ENCODE data around the gene TLL2. TPM values are rescaled to one million over a fixed set of nuclear protein-coding genes. Genes with fewer than 3 reads are reported as not detected.

The TLL2 gene
- total RNA-seq, 3 donors from 2014 or later = not detected

DNA sequence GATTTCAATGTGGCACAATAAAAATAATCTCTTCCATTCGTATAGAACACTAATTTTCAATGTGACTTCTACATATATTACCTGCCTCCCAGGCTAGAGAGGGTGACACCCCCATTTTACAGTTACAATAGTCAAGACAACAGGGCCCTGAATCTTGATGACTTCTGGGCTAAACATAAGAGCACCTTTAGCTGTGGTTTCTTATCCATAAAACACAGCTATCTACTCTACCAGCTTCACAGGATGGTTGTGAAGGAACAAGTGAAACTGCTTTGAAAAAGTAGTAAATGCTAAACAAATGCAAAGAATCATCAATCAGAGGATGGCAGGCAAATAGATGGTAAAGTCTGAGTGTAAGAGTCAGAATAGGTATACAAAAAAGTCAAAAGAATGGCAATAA is 3.6 kb upstream of the TLL2 start:
- Mint-ChIP-seq H3K4me1 (ENCODE audit: low read depth) (peaks cover 16% of the 10 kb centered on the region), H3K36me3 (ENCODE audit: insufficient read depth) (peaks cover 19% of the 10 kb centered on the region), H3K9me3 (no peaks in the 10 kb centered on the region), H3K27me3 (ENCODE audit: low read depth) (peaks cover 23% of the 10 kb centered on the region), H3K4me3 (no peak overlapping the region)
- ATAC-seq (no peak), DNase-seq (no peak)

DNA sequence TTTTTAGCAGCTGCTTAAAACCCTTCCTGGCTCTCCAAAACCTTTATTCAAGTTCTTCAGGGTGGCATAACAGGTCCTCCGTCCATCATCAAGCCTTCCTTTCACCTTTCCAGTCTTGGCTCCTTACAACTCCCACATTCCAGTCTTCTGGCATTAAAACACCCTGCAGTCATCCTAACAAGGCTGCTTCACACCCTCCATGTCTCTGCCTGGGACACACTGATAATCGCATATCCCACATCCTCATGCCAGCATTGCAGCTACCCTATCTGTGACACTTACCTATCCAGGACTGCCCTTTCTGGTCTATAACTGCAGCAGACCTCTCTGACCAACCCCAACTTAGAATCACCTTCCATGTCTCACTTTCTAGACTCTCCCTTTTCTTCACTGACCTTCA is 2.6 kb upstream of the TLL2 start:
- H3K4me1 Mint-ChIP-seq (ENCODE audit: low read depth) = peaks cover 20% of the 10 kb centered on the region
- no peak overlapping the region for H3K4me3 Mint-ChIP-seq
- ATAC-seq (no peak), DNase-seq (no peak)
- peaks cover 33% of the 10 kb centered on the region for H3K27me3 Mint-ChIP-seq (ENCODE audit: low read depth)
- peaks cover 13% of the 10 kb centered on the region for H3K36me3 Mint-ChIP-seq (ENCODE audit: insufficient read depth)
- no peaks in the 10 kb centered on the region for H3K9me3 Mint-ChIP-seq

- peaks cover 20% of the 10 kb centered on the region for H3K4me1 Mint-ChIP-seq (ENCODE audit: low read depth)
- H3K27me3 Mint-ChIP-seq (ENCODE audit: low read depth) = peaks cover 36% of the 10 kb centered on the region
- H3K4me3 Mint-ChIP-seq = peak overlapping the region; percentile 73
- H3K36me3 Mint-ChIP-seq (ENCODE audit: insufficient read depth) = no peaks in the 10 kb centered on the region
- no peaks in the 10 kb centered on the region for H3K9me3 Mint-ChIP-seq
- ATAC-seq = peak; percentile 51 to 56
- DNase-seq = peak; percentile 27
Measured at GRCh38 chr10:96513305-96513697, 425 bp downstream of the TLL2 start.

DNA sequence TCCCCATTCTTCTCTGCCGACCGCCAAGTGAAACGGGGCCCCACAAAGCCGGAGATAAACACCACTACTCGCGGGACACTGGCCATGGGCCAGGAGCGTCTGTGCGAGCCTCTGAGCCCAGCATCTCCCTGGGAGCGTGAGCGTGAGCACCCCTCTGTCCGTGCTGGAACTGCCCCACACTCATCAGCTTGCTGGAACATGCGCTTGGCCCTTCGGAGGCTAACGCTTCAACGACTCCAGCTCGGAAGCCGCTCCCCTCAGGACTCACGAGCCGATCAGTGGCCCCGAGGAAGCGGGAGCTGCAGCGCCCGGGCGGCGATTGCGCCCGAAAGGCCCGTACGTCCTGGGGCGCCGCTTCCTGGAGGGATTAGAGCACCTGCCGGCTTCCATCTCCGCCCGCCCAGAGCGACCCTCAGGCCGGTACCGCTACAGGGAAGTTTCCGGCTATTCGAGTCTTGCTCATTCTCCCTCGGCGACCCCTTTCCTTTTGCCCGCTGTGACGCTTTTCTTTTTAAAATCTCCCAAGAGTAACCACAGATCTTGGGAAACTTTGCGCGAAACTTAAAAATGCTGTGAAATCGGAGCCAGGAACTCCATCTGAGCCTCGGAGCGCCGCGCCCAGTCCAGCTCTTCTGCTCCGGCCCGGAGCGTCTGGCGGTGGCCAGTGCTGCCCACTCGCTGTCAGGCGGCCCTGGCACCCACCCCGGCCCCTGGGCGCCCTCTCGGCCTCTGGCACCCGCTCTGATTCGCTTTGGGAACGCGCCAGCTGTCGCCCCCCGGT is 1.0 kb downstream of the TLL2 start:
- DNase-seq (no peak), ATAC-seq (peak; percentile 5 to 10)
- Mint-ChIP-seq H3K4me1 (ENCODE audit: low read depth) (peaks cover 20% of the 10 kb centered on the region), H3K27me3 (ENCODE audit: low read depth) (peaks cover 36% of the 10 kb centered on the region), H3K36me3 (ENCODE audit: insufficient read depth) (no peaks in the 10 kb centered on the region), H3K9me3 (no peaks in the 10 kb centered on the region), H3K4me3 (peak overlapping the region; percentile 73)

- no peaks in the 10 kb centered on the region for H3K36me3 Mint-ChIP-seq (ENCODE audit: insufficient read depth)
- no peak overlapping the region for H3K4me3 Mint-ChIP-seq
- no peaks in the 10 kb centered on the region for H3K9me3 Mint-ChIP-seq
- ATAC-seq (no peak), DNase-seq (no peak)
- H3K27me3 Mint-ChIP-seq (ENCODE audit: low read depth) = peaks cover 34% of the 10 kb centered on the region
- H3K4me1 Mint-ChIP-seq (ENCODE audit: low read depth) = peaks cover 20% of the 10 kb centered on the region
Measured at GRCh38 chr10:96511044-96511945, 2.4 kb downstream of the TLL2 start.

DNA sequence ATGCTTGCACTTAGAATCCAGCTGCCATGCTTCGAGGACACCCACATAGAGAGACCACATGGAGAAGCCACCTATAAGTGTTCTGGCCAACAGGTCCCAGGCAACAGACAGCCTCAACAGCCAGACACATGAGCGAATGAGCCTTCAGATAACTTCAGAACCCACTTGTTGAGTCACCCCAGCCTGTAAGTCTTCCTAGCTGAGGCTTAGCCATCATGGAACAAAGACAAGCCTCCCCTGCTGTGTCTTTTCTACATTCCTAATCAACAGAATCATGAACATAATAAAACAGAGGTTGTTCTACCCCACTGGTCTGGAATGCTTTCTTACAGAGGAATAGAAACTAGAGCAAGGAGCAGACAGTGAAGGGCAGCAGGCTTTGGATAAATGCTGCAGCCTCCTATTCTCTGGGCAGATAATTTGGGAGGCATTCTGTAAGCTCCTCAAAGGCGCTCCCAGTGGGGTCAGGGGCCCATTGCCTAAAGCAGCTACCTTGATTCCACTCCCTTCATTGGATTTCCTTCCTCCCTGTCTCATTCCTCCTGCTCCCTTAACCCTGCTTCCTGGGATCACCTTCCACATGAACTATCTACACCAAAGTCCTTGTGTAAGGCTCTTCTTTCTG is 4.6 kb downstream of the TLL2 start:
- Mint-ChIP-seq H3K4me1 (ENCODE audit: low read depth) (peaks cover 12% of the 10 kb centered on the region), H3K9me3 (no peaks in the 10 kb centered on the region), H3K36me3 (ENCODE audit: insufficient read depth) (no peaks in the 10 kb centered on the region), H3K4me3 (no peak overlapping the region), H3K27me3 (ENCODE audit: low read depth) (peaks cover 20% of the 10 kb centered on the region)
- no peak for DNase-seq
- no peak for ATAC-seq

DNA sequence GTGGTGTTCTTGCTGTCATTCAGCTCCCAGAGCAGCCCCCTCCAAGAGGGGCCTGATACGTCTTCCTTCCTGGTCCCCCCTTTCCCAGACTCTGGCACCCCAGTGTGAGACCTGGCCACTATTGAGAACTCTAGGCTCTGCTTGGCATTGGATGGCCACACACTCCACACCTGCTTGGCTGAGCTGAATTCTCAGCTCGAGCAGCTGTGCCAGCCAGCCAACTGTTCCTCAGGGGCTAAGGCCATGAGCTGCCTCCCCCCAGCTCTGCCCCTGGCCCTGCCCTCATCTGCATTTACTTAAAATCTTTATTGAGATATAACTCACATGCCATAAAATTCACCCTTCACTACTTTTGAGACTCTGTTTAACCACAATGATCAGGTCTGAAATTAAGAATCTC is 6.7 kb downstream of the TLL2 start:
- peaks cover 12% of the 10 kb centered on the region for H3K27me3 Mint-ChIP-seq (ENCODE audit: low read depth)
- no peaks in the 10 kb centered on the region for H3K9me3 Mint-ChIP-seq
- DNase-seq = no peak
- ATAC-seq = no peak
- no peaks in the 10 kb centered on the region for H3K36me3 Mint-ChIP-seq (ENCODE audit: insufficient read depth)
- no peak overlapping the region for H3K4me3 Mint-ChIP-seq
- peaks cover 2% of the 10 kb centered on the region for H3K4me1 Mint-ChIP-seq (ENCODE audit: low read depth)

- Mint-ChIP-seq H3K9me3 (no peaks in the 10 kb centered on the region), H3K36me3 (ENCODE audit: insufficient read depth) (no peaks in the 10 kb centered on the region), H3K4me3 (no peak overlapping the region), H3K27me3 (ENCODE audit: low read depth) (peaks cover 8% of the 10 kb centered on the region), H3K4me1 (ENCODE audit: low read depth) (no peaks in the 10 kb centered on the region)
- ATAC-seq (no peak), DNase-seq (no peak)
Measured at GRCh38 chr10:96505150-96506136, 8.3 kb downstream of the TLL2 start.

DNA sequence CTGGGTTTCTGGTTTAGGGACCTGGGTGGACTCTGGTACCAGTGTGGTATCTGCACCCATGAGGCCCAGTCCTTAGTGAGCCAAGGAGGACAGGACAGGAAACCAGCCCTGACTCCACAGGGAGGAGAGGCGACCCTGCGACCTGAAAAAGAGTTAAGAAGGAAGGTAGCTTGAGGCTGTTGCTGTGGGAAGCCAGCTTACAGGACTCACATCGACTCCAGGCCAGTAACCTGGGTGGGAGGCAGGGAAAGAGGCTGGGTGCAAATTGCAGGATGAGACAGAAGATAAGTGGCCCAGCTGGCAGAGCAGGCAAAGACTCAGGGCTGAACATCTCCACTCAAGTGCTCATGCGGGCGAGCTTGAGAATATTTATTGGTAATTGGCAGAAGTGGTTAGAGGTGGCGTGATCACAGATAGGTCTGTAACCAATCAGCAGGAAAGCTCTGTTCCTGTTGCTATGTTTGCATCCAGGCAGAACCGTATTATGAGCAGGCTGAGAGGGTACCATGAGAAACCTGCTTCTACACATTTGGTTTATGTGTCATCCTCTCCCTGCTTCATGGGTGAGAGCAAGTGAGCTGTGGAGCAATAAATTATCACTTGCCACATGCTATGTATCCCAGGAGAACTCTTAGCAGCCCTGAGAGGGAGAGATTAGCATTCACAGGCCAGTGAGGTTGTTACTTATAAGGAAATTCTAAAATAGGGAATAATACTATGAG is 11.0 kb downstream of the TLL2 start:
- H3K27me3 Mint-ChIP-seq (ENCODE audit: low read depth) = peaks cover 8% of the 10 kb centered on the region
- no peaks in the 10 kb centered on the region for H3K36me3 Mint-ChIP-seq (ENCODE audit: insufficient read depth)
- no peak for ATAC-seq
- H3K9me3 Mint-ChIP-seq = no peaks in the 10 kb centered on the region
- no peaks in the 10 kb centered on the region for H3K4me1 Mint-ChIP-seq (ENCODE audit: low read depth)
- no peak overlapping the region for H3K4me3 Mint-ChIP-seq
- no peak for DNase-seq

DNA sequence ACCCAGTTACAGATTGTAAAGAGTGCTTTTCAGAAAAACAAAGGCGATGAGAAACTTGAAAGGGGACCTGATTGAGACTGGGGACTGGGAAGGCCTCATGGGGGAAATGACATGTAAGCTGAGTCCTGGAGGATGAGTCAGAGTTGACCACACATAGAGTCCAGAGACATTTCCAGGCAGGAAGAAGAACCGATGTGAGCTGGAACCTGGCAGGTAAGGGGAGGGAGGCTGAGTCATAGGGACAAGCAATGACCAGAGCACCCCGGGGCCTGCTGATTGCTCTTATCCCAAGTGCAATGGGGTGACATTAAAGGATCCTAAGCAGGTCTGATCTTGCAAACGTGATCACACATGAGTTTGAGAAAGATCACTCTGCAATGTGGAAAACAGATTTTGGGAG is 11.7 kb downstream of the TLL2 start:
- no peak overlapping the region for H3K4me3 Mint-ChIP-seq
- no peaks in the 10 kb centered on the region for H3K9me3 Mint-ChIP-seq
- H3K4me1 Mint-ChIP-seq (ENCODE audit: low read depth) = no peaks in the 10 kb centered on the region
- peaks cover 8% of the 10 kb centered on the region for H3K27me3 Mint-ChIP-seq (ENCODE audit: low read depth)
- DNase-seq = no peak
- no peak for ATAC-seq
- no peaks in the 10 kb centered on the region for H3K36me3 Mint-ChIP-seq (ENCODE audit: insufficient read depth)

DNA sequence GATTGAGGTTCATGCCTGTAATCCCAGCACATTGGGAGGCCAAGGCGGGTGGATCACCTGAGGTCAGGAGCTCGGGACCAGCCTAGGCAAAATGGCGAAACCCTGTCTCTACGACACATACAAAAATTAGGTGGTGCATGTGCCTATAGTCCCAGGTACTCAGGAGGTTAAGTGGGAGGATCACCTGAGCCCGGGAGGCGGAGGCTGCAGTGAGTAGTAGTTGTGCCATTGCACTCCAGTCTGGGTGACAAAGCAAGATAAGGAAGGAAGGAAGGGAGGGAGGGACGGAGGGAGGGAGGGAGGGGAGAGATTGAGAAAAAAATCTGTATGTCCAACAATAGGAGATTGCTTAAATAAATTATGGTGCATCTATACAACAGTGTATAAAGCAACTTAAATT is 13.2 kb downstream of the TLL2 start:
- Mint-ChIP-seq H3K9me3 (no peaks in the 10 kb centered on the region), H3K4me1 (ENCODE audit: low read depth) (no peaks in the 10 kb centered on the region), H3K27me3 (ENCODE audit: low read depth) (peaks cover 8% of the 10 kb centered on the region), H3K4me3 (no peak overlapping the region), H3K36me3 (ENCODE audit: insufficient read depth) (no peaks in the 10 kb centered on the region)
- ATAC-seq (no peak), DNase-seq (no peak)

DNA sequence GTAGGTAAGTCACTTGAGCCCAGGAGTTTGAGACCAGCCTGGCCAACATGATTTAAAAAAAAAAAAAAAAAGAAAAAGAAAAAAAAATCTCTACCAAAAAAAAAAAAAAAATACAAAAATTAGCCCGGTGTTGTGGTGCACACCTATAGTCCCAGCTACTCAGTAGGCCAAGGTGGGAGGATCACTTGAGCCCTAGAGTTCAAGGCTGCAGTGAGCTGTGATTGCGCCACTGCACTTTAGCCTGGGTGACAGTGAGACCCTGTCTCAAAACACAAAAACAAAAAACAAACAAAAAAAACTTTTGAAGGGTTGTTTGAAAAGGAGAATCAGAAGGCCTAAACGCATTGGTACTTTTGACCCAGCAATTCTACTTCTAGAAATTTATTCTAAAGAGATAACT is 13.7 kb downstream of the TLL2 start:
- Mint-ChIP-seq H3K36me3 (ENCODE audit: insufficient read depth) (no peaks in the 10 kb centered on the region), H3K4me3 (no peak overlapping the region), H3K27me3 (ENCODE audit: low read depth) (peaks cover 8% of the 10 kb centered on the region), H3K4me1 (ENCODE audit: low read depth) (no peaks in the 10 kb centered on the region), H3K9me3 (no peaks in the 10 kb centered on the region)
- ATAC-seq (no peak), DNase-seq (no peak)

GRCh38 chr10:96497391-96497790 is 16.3 kb downstream of the TLL2 start:
- Mint-ChIP-seq H3K27me3 (ENCODE audit: low read depth) (peaks cover 6% of the 10 kb centered on the region), H3K9me3 (no peaks in the 10 kb centered on the region), H3K36me3 (ENCODE audit: insufficient read depth) (no peaks in the 10 kb centered on the region), H3K4me1 (ENCODE audit: low read depth) (no peaks in the 10 kb centered on the region), H3K4me3 (no peak overlapping the region)
- no peak for DNase-seq
- ATAC-seq = no peak

All from activated T-cell treated with anti-CD3 and anti-CD28 coated beads, Interleukin-2, amount 50 U/mL, for 4 hours (primary cell).